Nephron (organoid): ENCODE data around the gene LRFN2.
A peak's percentile ranks its signal among the peaks of the same experiment; 100 is the strongest.

ENCODE experiments used
- H3K27ac Mint-ChIP-seq, 3 experiments: 2 replicates each; pipeline ENCODE4 v1.8.0; 2020; ENCODE audit warnings: mixed read lengths in 3 of 3, mild to moderate bottlenecking in 2 of 3, moderate library complexity in 1 of 3
- H3K27me3 Mint-ChIP-seq: 2 replicates; pipeline ENCODE4 v1.8.0; 2021; ENCODE audit warnings: low read depth, mild to moderate bottlenecking, moderate library complexity, mixed read lengths
- H3K36me3 Mint-ChIP-seq: 2 replicates; pipeline ENCODE4 v1.8.0; 2020; ENCODE audit warnings: low read depth, mixed read lengths
- H3K4me1 Mint-ChIP-seq: 2 replicates; pipeline ENCODE4 v1.8.0; 2020; ENCODE audit warnings: mixed read lengths
- H3K4me3 Mint-ChIP-seq, 3 experiments: 2 replicates each; pipeline ENCODE4 v1.8.0; 2020; ENCODE audit warnings: mild to moderate bottlenecking in 3 of 3, mixed read lengths in 3 of 3, moderate library complexity in 2 of 3
- H3K9me3 Mint-ChIP-seq: 2 replicates; pipeline ENCODE4 v1.8.0; 2020; ENCODE audit warnings: mixed read lengths
- CTCF ChIP-seq, 3 experiments: fragments of 200-600 bp; sonication (generic); IDR thresholded peaks; one replicate each; pipeline ENCODE4 v1.5.0; 2021; ENCODE audit warnings: antibody characterized with exemption in 3 of 3; ENCODE audit not compliant: unreplicated experiment in 3 of 3

LRFN2 gene

GRCh38 chr6:40537446-40537845, 49.7 kb downstream of the LRFN2 start:
- Mint-ChIP-seq H3K9me3 (no peaks in the 10 kb centered on the region), H3K27me3 (peaks cover 34% of the 10 kb centered on the region), H3K36me3 (no peaks in the 10 kb centered on the region), H3K4me1 (peaks cover 13% of the 10 kb centered on the region), H3K27ac (no peak overlapping the region), H3K4me3 (no peak overlapping the region)
- no peak for TF ChIP-seq CTCF (IDR thresholded peaks at IDR 0.05; ENCODE audit: unreplicated experiment in 3 of 3)

GRCh38 chr6:40536442-40536841, 50.7 kb downstream of the LRFN2 start:
- no peak overlapping the region for H3K27ac Mint-ChIP-seq

GRCh38 chr6:40535819-40536380, 51.3 kb downstream of the LRFN2 start:
- H3K4me1 Mint-ChIP-seq: peaks cover 13% of the 10 kb centered on the region

More at GRCh38 chr6:40536442-40536841, 50.7 kb downstream of the LRFN2 start:
- H3K36me3 Mint-ChIP-seq: no peaks in the 10 kb centered on the region
- H3K4me1 Mint-ChIP-seq: peaks cover 13% of the 10 kb centered on the region
- no peaks in the 10 kb centered on the region for H3K9me3 Mint-ChIP-seq
- H3K27me3 Mint-ChIP-seq: peaks cover 32% of the 10 kb centered on the region
- no peak overlapping the region for H3K4me3 Mint-ChIP-seq
- peak; percentile 12 to 25 (median 17) for TF ChIP-seq CTCF (IDR thresholded peaks at IDR 0.05; ENCODE audit: unreplicated experiment in 3 of 3)

GRCh38 chr6:40535110-40535818, 51.9 kb downstream of the LRFN2 start:
- peaks cover 37% of the 10 kb centered on the region for H3K27me3 Mint-ChIP-seq
- H3K9me3 Mint-ChIP-seq: no peaks in the 10 kb centered on the region
- TF ChIP-seq CTCF (IDR thresholded peaks at IDR 0.05; ENCODE audit: unreplicated experiment in 3 of 3): no peak
- no peaks in the 10 kb centered on the region for H3K36me3 Mint-ChIP-seq
- no peak overlapping the region for H3K27ac Mint-ChIP-seq
- H3K4me3 Mint-ChIP-seq: no peak overlapping the region
- H3K4me1 Mint-ChIP-seq: peaks cover 13% of the 10 kb centered on the region

More at GRCh38 chr6:40535819-40536380, 51.3 kb downstream of the LRFN2 start:
- Mint-ChIP-seq H3K36me3 (no peaks in the 10 kb centered on the region), H3K27ac (no peak overlapping the region), H3K9me3 (no peaks in the 10 kb centered on the region), H3K4me3 (no peak overlapping the region), H3K27me3 (peaks cover 32% of the 10 kb centered on the region)
- TF ChIP-seq CTCF (IDR thresholded peaks at IDR 0.05; ENCODE audit: unreplicated experiment in 3 of 3): no peak

- no peak for TF ChIP-seq CTCF (IDR thresholded peaks at IDR 0.05; ENCODE audit: unreplicated experiment in 3 of 3)
- H3K9me3 Mint-ChIP-seq: no peaks in the 10 kb centered on the region
- peaks cover 5% of the 10 kb centered on the region for H3K4me1 Mint-ChIP-seq
- peaks cover 15% of the 10 kb centered on the region for H3K27me3 Mint-ChIP-seq
- H3K27ac Mint-ChIP-seq: no peak overlapping the region
- no peaks in the 10 kb centered on the region for H3K36me3 Mint-ChIP-seq
- H3K4me3 Mint-ChIP-seq: no peak overlapping the region
Observed at GRCh38 chr6:40532349-40533000, 54.7 kb downstream of the LRFN2 start.
